Neural cell (in vitro differentiated cells): Measurements from ENCODE around the gene SLC8A3. TPM values are rescaled to one million over a fixed set of nuclear protein-coding genes. Genes with fewer than 3 reads are reported as not detected.

Source experiments
- H2AFZ ChIP-seq: fragments of 200-600, 300-800 bp; sonication (generic), shearing (Covaris generic); 2 replicates; pipeline ENCODE4 v1.6.0; 2014; ENCODE audit warnings: low read depth, mild to moderate bottlenecking, antibody characterized with exemption, low read length, moderate library complexity
- H3F3A ChIP-seq: fragments of 200-600 bp; shearing (Covaris generic); 2 replicates; pipeline ENCODE4 v1.6.1; 2016; ENCODE audit warnings: mild to moderate bottlenecking, moderate library complexity, mixed read lengths, antibody characterized with exemption, low read length; ENCODE audit not compliant: insufficient read depth, poor library complexity, severe bottlenecking
- H3K27ac ChIP-seq: fragments of 200-600, 300-800 bp; sonication (generic), shearing (Covaris generic); 2 replicates; pipeline ENCODE4 v1.5.1; 2014; ENCODE audit warnings: mild to moderate bottlenecking, low read length, moderate library complexity
- H3K27me3 ChIP-seq: fragments of 300-800, 200-600 bp; sonication (generic), shearing (Covaris generic); 2 replicates; pipeline ENCODE4 v1.6.0; 2014; ENCODE audit warnings: mild to moderate bottlenecking, low read depth, low read length, moderate library complexity; ENCODE audit not compliant: insufficient read depth
- H3K36me3 ChIP-seq: fragments of 300-800, 200-600 bp; sonication (generic), shearing (Covaris generic); 2 replicates; pipeline ENCODE4 v1.5.1; 2014; ENCODE audit warnings: mild to moderate bottlenecking, antibody characterized with exemption, low read length, moderate library complexity; ENCODE audit not compliant: insufficient read depth
- H3K4me2 ChIP-seq: fragments of 300-800, 200-600 bp; sonication (generic), shearing (Covaris generic); 2 replicates; pipeline ENCODE4 v1.6.0; 2014; ENCODE audit warnings: mild to moderate bottlenecking, low read length
- H3K4me3 ChIP-seq: fragments of 300-800, 200-600 bp; sonication (generic), shearing (Covaris generic); 2 replicates; pipeline ENCODE4 v1.5.1; 2014; ENCODE audit warnings: mild to moderate bottlenecking, low read length, moderate library complexity
- H3K79me2 ChIP-seq: fragments of 200-600 bp; shearing (Covaris generic); replicated peaks from 2 replicates; pipeline ENCODE4 v1.6.0; 2014; ENCODE audit warnings: mild to moderate bottlenecking, low read length, moderate library complexity; ENCODE audit not compliant: insufficient read depth
- H3K9ac ChIP-seq: fragments of 300-800, 200-600 bp; sonication (generic), shearing (Covaris generic); 2 replicates; pipeline ENCODE4 v1.6.1; 2016; ENCODE audit warnings: mild to moderate bottlenecking, low read length, mixed read lengths
- H3K9me2 ChIP-seq: fragments of 200-600 bp; shearing (Covaris generic); 2 replicates; pipeline ENCODE4 v1.6.1; 2016; ENCODE audit warnings: mild to moderate bottlenecking, low read length, mixed read lengths; ENCODE audit not compliant: insufficient read depth
- H3K9me3 ChIP-seq: fragments of 200-600, 300-800 bp; sonication (generic), shearing (Covaris generic); 2 replicates; pipeline ENCODE4 v1.6.1; 2016; ENCODE audit warnings: mild to moderate bottlenecking, mixed run types, low read length, moderate library complexity, mixed read lengths
- H4K20me1 ChIP-seq: fragments of 200-600 bp; shearing (Covaris generic); 2 replicates; pipeline ENCODE4 v1.6.1; 2016; ENCODE audit warnings: mild to moderate bottlenecking, mixed run types; ENCODE audit not compliant: insufficient read depth
- CTCF ChIP-seq: fragments of 450-650 bp; IDR thresholded peaks from 2 replicates; pipeline ENCODE4 v1.5.1; 2014; ENCODE audit warnings: antibody characterized with exemption, mild to moderate bottlenecking, moderate library complexity; ENCODE audit not compliant: poor library complexity, severe bottlenecking
- EP300 ChIP-seq: fragments of 450-650 bp; conservative IDR thresholded peaks from 2 replicates; pipeline ENCODE4 v1.6.1; 2014; ENCODE audit warnings: antibody characterized with exemption, mild to moderate bottlenecking, moderate library complexity; ENCODE audit not compliant: poor library complexity, severe bottlenecking
- EZH2 ChIP-seq: fragments of 200-600, 300-800 bp; shearing (Covaris generic), sonication (generic); IDR thresholded peaks from 2 replicates; pipeline ENCODE4 v1.6.1; 2014; ENCODE audit warnings: antibody characterized with exemption, low read length, borderline replicate concordance, mild to moderate bottlenecking; ENCODE audit not compliant: insufficient read depth, poor library complexity, severe bottlenecking
- MXI1 ChIP-seq: fragments of 450-650 bp; conservative IDR thresholded peaks from 2 replicates; pipeline ENCODE4 v1.6.1; 2014; ENCODE audit warnings: antibody characterized with exemption, mild to moderate bottlenecking; ENCODE audit not compliant: poor library complexity, severe bottlenecking
- POLR2AphosphoS5 ChIP-seq: IDR thresholded peaks from 2 replicates; pipeline ENCODE4 v1.6.1; 2012
- RAD21 ChIP-seq: fragments of 450-650 bp; conservative IDR thresholded peaks from 2 replicates; pipeline ENCODE4 v1.6.1; 2014; ENCODE audit warnings: antibody characterized with exemption, mild to moderate bottlenecking, moderate library complexity
- SMC3 ChIP-seq: fragments of 450-650 bp; conservative IDR thresholded peaks from 2 replicates; pipeline ENCODE4 v1.6.1; 2014; ENCODE audit warnings: antibody characterized with exemption, mild to moderate bottlenecking, moderate library complexity; ENCODE audit not compliant: poor library complexity
- TAF1 ChIP-seq: IDR thresholded peaks from 2 replicates; pipeline ENCODE4 v1.6.1; 2012; ENCODE audit warnings: low read depth
- polyA plus RNA-seq: library from polyadenylated mRNA; depleted of rRNA; stranded (reverse); fragments of >200 nt; gene quantifications from 2 replicates; pipeline ENCODE4 v1.2.3, GENCODE V29; 2014
- TF ChIP-seq, protein P1 (sequence below): IDR thresholded peaks from 2 replicates; pipeline ENCODE4 v1.6.1; 2012; ENCODE audit warnings: borderline replicate concordance

The SLC8A3 gene
- polyA plus RNA-seq, 1 donor from 2014 or later = 2.9 TPM

DNA sequence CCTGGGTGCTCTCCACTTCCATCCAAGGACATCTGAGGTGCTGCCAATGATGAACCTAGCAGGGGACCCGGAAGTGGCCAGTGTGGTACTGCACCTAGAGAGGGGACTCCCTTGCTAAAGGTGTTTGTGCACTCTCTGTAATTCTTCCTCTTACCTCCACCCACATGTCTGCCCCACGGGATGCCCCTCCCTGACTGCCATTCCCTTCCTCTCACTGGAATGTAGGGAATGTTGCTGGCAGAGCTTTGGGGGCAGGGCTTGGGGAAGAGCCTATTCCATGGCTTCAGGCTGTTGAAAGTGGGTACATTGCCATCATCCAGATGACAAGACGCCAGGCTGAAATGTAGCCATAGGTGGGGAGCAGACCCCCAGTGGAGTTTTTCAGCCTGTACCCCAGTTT lies 156.3 kb downstream of the SLC8A3 start:
- H3K36me3 ChIP-seq = no peaks in the 10 kb centered on the region
- H3K9me3 ChIP-seq = no peaks in the 10 kb centered on the region
- no peak overlapping the region for H3K9ac ChIP-seq
- no peak overlapping the region for H3K4me2 ChIP-seq
- no peak overlapping the region for H3K4me3 ChIP-seq
- no peaks in the 10 kb centered on the region for H3K79me2 ChIP-seq
- TF ChIP-seq CTCF = no peak
- no peak for TF ChIP-seq TAF1
- TF ChIP-seq, protein P1, sequence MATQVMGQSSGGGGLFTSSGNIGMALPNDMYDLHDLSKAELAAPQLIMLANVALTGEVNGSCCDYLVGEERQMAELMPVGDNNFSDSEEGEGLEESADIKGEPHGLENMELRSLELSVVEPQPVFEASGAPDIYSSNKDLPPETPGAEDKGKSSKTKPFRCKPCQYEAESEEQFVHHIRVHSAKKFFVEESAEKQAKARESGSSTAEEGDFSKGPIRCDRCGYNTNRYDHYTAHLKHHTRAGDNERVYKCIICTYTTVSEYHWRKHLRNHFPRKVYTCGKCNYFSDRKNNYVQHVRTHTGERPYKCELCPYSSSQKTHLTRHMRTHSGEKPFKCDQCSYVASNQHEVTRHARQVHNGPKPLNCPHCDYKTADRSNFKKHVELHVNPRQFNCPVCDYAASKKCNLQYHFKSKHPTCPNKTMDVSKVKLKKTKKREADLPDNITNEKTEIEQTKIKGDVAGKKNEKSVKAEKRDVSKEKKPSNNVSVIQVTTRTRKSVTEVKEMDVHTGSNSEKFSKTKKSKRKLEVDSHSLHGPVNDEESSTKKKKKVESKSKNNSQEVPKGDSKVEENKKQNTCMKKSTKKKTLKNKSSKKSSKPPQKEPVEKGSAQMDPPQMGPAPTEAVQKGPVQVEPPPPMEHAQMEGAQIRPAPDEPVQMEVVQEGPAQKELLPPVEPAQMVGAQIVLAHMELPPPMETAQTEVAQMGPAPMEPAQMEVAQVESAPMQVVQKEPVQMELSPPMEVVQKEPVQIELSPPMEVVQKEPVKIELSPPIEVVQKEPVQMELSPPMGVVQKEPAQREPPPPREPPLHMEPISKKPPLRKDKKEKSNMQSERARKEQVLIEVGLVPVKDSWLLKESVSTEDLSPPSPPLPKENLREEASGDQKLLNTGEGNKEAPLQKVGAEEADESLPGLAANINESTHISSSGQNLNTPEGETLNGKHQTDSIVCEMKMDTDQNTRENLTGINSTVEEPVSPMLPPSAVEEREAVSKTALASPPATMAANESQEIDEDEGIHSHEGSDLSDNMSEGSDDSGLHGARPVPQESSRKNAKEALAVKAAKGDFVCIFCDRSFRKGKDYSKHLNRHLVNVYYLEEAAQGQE = no peak
- TF ChIP-seq MXI1 = no peak
- no peak for TF ChIP-seq POLR2AphosphoS5
- TF ChIP-seq SMC3 = no peak
- TF ChIP-seq EP300 = no peak
- TF ChIP-seq RAD21 = no peak
- TF ChIP-seq EZH2 = no peak
- no peaks in the 10 kb centered on the region for H3K27me3 ChIP-seq
- no peak overlapping the region for H3K27ac ChIP-seq
- H4K20me1 ChIP-seq = no peaks in the 10 kb centered on the region
- no peaks in the 10 kb centered on the region for H3F3A ChIP-seq
- H3K9me2 ChIP-seq = no peaks in the 10 kb centered on the region
- no peak overlapping the region for H2AFZ ChIP-seq

- no peak overlapping the region for H3K9ac ChIP-seq
- no peaks in the 10 kb centered on the region for H3K79me2 ChIP-seq
- H3K9me2 ChIP-seq = no peaks in the 10 kb centered on the region
- H2AFZ ChIP-seq = no peak overlapping the region
- H3K9me3 ChIP-seq = no peaks in the 10 kb centered on the region
- no peaks in the 10 kb centered on the region for H3F3A ChIP-seq
- no peaks in the 10 kb centered on the region for H4K20me1 ChIP-seq
- H3K4me3 ChIP-seq = no peak overlapping the region
- no peak overlapping the region for H3K27ac ChIP-seq
- no peaks in the 10 kb centered on the region for H3K27me3 ChIP-seq
- no peak for TF ChIP-seq EP300
- no peak for TF ChIP-seq MXI1
- TF ChIP-seq, protein P1 = no peak
- no peak for TF ChIP-seq POLR2AphosphoS5
- H3K4me2 ChIP-seq = no peak overlapping the region
- H3K36me3 ChIP-seq = no peaks in the 10 kb centered on the region
Measured at GRCh38 chr14:70032016-70032415, 156.7 kb downstream of the SLC8A3 start.
